NCI-H1694 treated with DMSO at 0.1 percent for 48 hours (cell line): ENCODE measurements around the gene QARS1.

ENCODE experiments used
- DNase-seq: peaks from one replicate; lab custom pipeline; 2025; lab: John Stamatoyannopoulos, UW

The QARS1 gene

DNA sequence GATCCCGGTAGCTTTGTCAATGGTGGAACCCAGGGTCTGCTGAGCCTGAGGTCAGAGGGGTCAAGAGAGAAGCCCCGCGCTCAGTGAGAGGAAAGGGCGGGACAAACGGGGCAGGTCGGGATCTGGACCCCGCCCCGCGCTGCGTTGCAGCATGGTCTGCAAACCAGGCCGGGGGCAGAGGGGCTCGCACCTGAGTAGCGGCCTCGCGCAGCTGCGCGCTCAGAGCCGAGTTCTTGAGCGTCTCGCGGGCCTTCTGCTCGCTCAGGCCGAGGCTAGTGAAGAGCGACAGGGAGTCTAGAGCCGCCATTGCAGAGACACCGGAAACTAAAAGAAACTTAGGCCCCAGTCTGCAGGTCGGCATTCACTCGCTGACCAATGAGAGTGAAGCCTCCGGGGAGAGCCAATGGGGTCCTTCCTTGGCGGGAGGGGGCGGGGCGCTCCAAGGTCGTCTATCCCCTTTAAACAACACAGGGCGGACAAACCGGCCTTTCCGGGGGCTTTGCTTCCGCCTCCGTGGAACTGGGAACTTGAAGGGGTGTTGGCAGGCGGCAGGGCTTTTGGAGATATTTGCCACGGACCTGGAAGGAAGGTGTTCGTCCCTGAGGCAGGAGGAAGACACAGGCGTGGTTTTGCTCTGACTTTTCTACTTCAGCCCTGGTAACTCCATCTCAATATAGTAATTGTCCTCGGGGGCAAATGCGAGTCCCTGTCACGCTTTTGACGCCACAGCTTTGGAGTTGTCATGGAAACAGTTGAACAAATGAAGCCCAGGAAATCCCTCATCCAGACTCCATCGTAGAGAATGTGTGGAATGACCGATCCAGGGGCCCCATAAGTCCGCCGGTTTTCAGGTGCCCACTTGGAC lies at the start of gene QARS1:
Gene QARS1, minus strand, starts transcription at position 331 of the 865 bp plus-strand sequence. Its CDS starts 24 bp downstream, at position 307.
- DNase-seq, result peak; percentile 41

DNA sequence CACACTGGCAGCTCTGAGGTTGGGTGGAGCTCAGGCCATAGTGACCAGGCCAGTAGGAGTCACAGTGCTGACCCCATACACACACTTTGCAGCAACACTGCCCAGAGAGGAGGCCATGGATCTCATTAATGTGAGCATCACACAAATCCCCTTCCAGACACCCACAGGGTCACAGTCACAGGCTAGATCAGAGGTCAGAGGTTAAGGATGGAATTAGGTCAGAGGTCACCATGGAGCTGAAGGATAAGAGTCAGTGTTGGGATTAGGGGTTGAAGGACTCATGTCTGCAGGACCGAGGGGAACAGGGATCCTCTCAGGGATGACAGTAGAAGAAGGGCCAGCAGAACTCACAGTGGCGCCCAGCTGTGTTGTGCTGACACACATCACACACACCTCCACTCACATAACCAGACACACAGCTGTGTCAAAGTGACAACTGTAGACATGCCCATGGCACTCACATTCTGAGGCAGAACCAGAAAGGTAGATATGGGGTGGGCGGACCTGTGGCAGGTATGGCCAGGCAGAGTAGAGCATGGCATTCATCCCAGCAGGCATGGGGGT lies 48.9 kb upstream of the QARS1 start:
- no peak for DNase-seq

DNA sequence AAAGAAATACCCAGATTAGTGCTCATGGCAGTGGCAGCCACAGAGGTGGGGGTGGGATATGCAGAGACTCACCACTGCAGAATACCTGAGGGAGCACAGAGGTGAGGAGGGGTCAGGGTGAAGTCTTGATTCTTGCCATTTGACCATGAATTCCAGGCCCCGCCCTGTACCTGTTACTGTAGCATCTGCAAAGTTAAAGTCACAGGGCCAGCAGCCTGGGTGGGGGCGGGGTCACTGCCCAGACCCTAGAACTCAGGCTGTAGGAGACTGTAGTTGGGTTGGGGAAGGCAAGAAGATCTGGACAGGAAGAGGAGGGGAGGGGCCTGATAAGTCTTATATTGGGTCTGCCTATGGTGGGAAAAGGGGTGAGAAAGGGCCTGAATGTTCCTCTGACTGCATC lies 47.1 kb upstream of the QARS1 start:
- DNase-seq, result no peak

DNA sequence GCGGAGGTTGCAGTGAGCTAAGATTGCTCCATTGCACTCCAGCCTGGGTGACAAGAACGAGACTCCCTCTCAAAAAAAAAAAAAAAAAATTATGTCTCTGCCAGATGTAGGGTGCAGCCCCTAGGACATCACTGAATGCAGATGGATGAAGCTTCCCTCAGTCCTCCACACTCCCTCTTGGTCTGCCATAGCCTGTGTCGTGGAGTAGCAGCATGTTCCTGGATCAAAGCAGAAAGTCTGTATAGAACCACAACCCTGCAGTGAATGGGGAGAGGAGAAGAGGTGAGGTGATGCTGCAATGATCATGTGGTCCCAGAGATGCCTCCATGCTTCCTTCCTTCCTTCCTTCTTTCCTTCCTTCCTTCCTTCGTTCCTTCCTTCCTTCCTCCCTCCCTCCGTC lies 43.6 kb upstream of the QARS1 start:
- no peak for DNase-seq

DNA sequence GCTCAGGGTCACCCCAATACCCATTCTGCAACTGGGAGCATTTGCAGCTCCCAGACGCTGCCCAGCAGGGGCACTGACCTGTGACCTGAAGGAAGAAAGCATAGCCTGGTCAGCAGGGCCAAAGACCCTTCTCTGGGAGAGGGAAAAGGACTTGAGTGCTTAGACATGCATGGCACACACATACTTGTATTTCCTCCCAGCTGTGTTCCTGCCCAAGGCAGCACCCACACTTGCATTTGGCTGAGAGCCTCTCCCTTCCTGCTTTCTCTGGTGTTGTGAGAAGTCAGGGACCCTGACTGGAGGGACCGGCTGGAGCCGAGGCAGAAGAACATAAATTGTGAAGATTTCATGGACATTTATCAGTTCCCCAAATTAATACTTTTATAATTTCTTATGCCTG lies 35.5 kb upstream of the QARS1 start:
- DNase-seq, result no peak

DNA sequence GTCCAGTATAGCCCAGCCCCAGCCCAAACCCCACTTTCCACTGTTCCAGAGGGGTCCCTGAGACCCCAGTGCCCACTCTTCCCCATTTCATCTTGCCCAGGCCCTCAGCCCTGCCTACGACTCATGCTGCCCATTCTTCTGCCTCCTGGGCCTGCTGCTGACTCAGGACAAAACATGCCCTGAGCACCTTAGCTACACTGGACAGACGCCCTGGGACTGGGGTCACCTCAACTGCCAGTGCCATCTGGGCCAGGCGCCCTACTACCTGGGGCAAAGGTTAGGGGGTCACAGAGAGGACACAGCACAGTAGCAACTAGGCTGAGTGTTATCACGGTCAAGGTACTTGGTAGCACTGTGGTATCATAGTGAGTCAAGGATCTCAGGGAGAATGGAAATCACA lies 30.9 kb upstream of the QARS1 start:
- no peak for DNase-seq

DNA sequence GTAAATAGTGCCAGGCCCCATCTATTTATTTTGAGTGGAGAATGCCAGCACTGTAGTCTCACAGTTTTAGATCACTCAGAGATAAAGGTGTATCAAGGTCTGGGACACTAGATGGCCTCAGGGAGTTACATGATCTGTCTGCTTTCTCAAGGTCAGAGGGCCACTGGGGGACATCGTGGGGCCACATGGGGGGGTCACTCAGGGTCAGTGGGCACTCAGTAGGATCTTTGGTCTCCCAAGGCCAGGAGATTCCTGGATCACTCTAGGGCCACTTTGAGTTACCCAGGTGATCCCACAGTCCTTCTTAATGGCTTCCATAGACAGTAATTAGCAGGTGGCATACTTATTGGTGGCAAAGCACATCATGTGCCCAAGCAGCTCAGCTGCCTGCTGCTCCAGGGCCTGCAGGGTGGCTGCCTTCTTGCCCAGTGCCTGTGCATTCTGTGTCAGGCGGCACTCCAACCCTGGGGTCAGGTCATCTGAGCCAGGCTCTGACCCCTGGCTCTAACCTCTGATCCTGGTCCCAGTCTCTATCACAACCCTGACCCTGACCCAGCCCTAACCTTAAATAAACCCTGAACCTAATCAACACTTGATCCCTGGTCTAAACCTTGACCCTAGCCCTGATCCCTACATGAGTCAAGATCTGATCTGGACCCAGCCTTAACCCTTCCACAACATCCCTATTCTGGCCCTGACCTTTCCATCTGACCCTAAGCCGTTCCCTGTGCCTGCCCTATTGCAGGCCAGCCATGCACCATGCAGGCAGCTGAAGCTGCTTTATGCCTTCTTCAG lies 30.1 kb upstream of the QARS1 start:
- DNase-seq, result no peak

DNA sequence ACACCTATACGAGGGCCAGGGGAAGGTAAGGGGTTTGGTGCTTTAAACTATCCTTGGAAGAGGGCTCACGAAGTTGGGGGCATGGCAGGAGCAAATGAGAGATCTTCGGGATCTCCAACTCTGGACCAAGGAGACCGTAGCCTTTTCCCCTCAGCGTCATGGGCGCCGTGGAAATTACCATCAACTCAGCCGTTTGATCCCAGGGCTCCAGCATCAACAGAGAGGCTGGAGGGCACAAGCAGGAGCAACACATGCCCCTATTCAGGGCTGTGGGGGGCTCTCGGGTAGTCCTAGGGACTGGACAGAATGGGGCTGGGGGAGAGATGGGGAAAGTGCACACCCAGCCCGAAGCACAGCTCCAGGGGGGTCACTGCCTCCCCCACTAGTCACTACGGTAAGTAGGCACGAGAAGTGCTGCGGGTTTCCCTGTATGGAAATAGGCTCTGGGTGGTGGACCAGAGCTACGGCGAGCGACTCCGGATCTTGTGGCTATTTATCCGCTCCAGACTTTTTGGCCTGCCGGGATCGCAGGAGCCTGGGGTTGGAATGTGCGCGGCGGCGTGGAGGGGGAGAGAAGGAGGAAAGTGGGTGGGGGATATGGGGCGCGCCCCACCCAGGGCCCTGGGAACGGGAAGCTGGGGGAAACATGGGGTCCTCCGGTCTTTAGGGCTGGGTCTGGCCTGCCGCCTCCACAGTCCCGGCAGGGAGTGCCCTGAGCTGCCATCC lies 28.8 kb upstream of the QARS1 start:
- DNase-seq, result peak; percentile 8

DNA sequence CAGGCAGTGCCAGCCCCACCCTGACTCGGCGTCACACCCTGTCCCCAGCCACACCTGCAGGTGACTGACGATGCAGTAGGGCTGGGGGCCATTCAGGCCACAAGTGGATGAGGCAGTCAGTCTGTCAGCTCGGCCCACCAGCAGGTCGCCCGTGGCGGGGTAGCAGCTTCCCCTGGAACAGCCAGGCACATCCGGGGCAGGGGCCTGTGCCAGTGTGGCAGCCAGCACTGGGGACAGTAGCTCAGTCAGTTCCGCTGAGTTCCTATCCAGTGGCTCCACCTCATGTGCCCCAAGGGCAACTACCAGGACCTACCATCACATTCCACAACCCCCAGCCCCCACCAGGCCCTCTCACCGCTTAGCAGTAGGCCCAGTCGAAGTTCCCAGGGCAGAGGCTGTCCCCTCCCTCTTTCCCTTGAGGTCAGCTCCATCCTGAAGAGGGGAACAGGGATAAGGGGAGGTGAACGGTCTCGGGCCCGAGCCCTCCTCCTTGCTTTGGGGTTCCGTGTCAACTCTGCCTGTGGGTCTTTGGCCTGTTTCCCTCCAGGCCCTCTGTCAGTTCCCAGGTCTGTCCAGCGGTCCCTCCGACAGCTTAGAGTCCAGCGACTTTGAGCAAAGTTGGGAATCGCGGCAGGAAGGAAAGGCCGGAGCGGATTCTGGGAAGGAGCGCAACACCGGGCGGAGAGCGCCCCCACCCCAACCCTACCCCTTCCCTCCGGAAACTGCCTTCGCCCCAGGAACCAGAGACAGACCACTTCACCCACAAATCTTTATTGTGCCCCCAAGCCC lies 28.1 kb upstream of the QARS1 start, which contains the start of gene LAMB2:
Gene LAMB2, minus strand, starts transcription at position 614 of the 789 bp plus-strand sequence. Its CDS starts 183 bp downstream, at position 431.
- DNase-seq, result no peak

DNA sequence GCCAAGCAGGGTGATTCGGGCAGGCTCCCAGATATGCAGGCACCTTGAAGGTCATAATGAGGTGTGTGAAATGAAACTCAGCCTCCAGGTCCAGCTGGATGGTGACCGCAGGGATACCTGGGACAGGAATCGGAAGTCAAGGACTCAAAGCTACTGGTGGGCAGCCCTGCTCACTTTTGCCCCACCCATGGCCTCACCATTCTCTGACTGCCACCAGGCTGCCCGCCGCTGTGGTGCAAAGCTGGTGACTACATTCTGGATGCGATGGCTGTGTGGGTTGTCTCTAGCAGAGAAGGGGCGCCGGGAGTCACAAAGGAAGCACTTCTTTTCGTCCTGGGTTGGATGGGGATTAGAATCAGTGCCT lies 27.5 kb upstream of the QARS1 start:
- no peak for DNase-seq

DNA sequence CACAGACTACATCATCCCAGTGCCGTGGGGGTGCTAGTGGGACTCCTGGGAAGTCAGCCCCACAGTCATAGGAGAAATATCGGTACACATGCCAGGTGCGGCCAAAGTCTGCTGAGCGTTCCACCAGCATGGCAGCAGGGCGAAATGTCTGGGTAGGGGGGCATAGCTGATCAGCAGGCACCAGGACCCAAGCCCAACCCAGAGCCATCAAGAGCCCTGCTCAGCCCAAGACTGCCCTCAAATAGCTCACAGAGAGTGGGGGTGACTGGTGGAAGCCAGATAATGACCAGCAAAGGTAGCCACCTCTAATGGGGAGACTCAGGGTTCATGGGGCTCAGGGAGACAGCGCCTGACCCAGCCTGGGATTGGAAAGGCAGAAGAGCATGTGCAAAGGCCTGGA lies 27.0 kb upstream of the QARS1 start:
- DNase-seq, result no peak

DNA sequence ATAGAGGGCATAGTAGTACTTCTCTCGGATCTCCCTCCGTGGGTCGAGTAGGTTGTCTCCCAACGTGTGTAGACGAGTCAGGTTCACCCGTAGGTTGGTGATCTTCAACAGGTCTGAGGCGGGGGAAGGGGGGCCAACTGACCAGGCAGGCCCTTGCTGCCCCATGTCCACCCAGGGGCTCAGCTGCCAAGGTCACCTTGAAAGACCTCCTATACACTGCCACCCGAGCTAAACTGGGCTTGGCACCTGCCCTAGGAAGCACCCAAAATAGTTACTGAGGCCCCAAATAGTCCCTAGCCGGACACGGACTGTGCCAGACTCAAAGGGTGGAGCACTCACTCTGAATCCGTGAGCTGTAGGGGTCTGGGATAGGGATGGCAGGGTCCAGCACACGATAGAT lies 26.5 kb upstream of the QARS1 start:
- no peak for DNase-seq

DNA sequence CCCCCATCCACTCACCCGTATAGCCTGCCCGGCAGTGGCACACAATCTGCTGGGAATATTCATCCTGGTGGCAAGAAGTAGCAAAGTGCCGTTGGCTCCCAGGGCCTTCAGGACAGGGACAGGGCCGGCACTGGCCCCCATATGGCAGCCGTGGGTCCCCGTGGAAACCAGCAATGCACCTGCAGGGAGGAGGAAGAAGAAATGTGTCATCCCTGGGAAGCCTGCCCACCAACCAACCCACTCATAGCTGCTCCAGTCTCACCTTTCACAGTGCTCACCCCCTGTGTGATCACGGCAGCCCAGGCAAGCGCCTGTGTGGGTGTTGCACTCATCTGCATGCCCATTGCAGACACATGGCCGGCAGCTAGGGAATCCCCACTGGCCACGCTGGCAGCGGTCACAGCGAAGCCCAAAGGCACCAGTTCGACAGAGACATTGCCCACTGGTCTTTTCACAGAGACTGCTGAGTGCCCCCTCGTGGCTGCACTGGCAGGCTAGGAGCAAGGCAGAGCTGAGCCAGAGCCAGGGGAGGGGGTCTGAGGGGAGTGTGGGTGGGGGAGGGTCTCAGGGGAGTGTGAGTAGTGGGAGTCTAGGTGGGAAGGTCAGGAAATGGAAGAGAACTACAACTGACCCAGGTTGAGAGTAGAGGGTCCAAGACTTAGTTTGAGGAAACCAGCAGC lies 20.6 kb upstream of the QARS1 start:
- DNase-seq, result no peak

DNA sequence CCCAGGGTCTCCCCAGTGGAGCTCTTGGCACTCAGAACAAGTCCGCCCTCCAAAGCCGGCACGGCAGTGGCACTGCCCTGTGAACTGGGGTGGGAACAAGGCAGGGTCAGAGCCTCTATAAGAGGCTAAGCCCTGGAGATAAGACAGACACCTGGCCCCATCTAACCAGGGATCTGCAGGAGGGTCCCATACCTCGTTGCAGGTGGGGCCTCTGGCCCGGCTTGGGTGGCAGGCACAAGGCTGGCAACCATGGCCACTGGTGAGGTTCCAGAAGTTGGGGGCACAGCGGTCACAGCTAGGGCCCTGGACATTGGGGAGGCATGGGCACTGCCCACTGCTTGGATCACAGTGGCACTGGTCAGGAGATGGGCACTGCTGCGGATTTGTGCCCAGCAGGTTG lies 19.6 kb upstream of the QARS1 start:
- DNase-seq, result no peak

DNA sequence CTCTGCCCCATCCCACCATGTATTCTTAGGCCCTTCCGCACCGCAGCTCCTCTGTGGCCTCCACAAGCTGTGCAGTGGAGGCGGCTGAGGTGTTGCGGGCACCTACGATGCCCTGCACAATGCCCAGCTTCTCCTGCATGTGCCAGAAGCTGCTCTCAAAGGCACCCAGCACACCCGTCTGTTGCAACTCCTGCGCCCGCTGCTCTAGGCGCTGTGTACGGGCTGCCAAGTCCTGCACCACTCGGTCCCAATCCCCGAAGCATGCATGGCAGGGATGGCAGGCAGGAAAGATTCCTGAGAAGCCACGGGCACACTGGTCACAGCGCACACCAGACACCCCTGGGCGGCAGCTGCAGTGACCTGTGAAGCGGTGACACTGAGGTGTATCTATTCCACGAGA lies 19.1 kb upstream of the QARS1 start:
- DNase-seq, result no peak

DNA sequence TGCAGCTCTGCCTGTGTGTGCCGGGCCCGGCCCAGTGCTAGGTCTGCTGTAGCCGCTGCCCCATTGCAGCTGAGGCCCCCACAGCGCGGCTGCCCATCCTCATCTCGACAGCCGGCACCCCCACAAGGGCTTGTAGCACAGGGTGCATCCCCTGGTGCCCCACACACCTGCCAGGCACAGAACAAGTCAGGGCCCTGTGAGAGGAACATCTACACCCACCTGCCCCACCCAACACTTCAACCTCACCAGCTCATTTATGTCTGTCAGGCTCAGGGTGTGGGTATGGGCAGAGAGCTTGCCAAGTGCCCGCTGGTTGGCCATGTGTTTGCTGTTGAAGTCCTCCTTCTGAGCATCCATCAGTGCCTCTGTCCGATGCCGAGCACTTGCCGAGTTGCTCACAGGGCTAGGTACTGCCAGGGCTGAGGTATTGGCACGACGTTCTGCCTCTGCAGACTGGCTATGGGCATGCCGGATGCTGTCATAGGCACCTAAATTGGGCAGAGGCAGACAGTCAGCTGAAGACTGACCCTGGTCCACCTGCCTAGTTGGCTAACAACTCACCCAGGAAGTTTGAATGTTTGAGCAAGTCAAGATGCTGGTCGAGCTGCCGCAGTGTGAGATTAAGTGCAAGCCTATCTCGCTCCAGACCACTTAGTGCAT lies 18.5 kb upstream of the QARS1 start:
- no peak for DNase-seq

DNA sequence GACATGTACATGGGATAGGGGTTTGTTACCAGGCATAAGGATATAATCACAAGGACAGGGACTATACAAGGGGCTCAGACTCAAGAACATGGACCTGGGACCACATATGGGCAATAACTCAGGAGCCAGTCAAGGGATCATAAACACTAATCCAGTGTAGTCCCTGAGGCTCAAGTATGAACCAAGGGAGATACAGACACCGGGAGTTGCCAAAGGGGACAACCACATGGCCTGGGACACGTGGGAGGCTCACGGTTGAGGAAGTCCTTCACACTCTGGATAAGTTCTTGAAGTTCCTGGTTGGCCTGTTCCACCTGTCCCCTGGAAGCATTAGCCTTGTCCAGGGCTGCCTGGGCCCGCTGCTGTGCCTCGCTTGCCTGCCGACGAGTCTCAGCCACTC lies 17.9 kb upstream of the QARS1 start:
- DNase-seq, result no peak

DNA sequence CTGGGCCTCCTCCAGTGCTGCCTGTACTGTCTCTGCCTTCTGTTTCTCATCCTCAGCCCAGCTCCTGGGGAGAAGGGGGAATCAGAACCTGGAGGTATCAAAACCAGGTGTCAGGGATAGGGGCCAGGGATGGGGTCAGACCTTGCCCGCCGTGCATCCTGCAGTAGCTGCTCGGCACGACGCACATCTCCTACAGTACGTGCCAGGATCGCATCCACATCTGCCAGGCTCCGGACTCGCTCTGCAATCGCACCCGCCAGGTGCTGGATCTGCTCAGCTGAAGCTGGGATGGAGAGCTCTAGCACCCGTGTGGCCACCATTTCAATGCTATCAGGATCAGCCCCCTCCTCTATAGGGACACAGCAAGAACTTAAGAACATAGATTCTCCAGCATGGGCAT lies 17.5 kb upstream of the QARS1 start:
- DNase-seq, result no peak

DNA sequence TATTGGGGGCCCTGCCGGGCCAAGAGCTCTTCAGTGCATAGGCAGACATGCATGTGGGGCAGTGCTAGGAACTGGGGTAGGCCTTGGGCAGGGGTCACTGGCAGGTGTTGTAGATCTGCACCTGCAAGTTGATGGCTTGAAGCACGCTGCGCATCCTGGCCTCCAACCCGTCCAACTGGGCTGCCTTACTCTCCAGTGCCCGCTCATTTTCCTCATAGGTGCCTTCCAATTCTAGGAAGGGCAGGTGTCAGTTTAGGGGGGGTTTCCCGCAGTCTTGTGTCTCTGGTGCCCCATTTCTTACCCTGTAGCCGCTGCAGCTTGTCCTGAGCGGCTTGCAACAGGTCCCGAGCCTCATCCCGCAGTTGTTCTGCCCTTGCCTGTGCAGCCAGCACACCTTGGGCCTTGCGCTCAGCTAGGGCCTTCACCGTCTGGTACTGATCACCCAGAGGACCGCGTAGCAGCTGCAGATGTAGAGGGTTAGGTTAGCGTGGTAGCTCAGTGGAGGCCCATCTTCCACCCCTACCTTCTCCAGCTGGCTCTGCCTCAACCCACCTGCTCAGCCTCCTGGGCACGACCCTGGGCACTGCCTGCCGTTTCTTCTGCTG lies 16.7 kb upstream of the QARS1 start:
- DNase-seq, result no peak
